ENCODE measurements around the gene BZW1. TPM values are rescaled to one million over a fixed set of nuclear protein-coding genes. Genes with fewer than 3 reads are reported as not detected.

BZW1 gene
- total and polyA plus RNA-seq, 2 experiments from 2014 or later, result 118 to 323 TPM

- 0 out of 2 replicates have a peak, but pooled peaks cover 2% of the 10 kb centered on the region for H4K20me1 ChIP-seq (replicated peaks; ENCODE audit: insufficient read depth)
- H3K4me1 ChIP-seq (ENCODE audit: insufficient read depth), result no peaks in the 10 kb centered on the region
- Mint-ChIP-seq H3K4me3 (no peak overlapping the region), H3K4me1 (no peaks in the 10 kb centered on the region; the same call in 2 of the 3 replicates), H3K9me3 (no peaks in the 10 kb centered on the region), H3K27me3 (ENCODE audit: insufficient read depth, low read depth, poor library complexity) (no peaks in the 10 kb centered on the region), H3K36me3 (ENCODE audit: low read depth) (peaks cover 6% of the 10 kb centered on the region), H3K27ac (no peak overlapping the region)
- H3K36me3 ChIP-seq (ENCODE audit: insufficient read depth), result no peaks in the 10 kb centered on the region
- no peaks in the 10 kb centered on the region for H3K27me3 ChIP-seq (ENCODE audit: insufficient read depth)
- no peak overlapping the region for H3K27ac ChIP-seq (ENCODE audit: low read depth)
- no peak for DNase-seq (ENCODE audit: low spot score)
- no peak overlapping the region for H3K4me2 ChIP-seq
- ATAC-seq, result peak; percentile 11; the same call in 1 of the 3 replicates
- no peaks in the 10 kb centered on the region for H3K79me2 ChIP-seq (replicated peaks; ENCODE audit: insufficient read depth)
- H3K9me2 ChIP-seq (ENCODE audit: insufficient read depth), result no peaks in the 10 kb centered on the region
- H3K4me3 ChIP-seq, result no peak overlapping the region
- 0 out of 2 replicates have a peak, but pooled peaks cover 4% of the 10 kb centered on the region for H3F3A ChIP-seq (replicated peaks; ENCODE audit: low read depth)
- no peak overlapping the region for H2AFZ ChIP-seq
- no peak for TF ChIP-seq NANOG (IDR thresholded peaks at IDR 0.05; ENCODE audit: borderline replicate concordance)
- TF ChIP-seq EZH2 (IDR thresholded peaks at IDR 0.05; ENCODE audit: low read depth, unreplicated experiment), result no peak
- TF ChIP-seq JUNB (IDR thresholded peaks at IDR 0.05; ENCODE audit: unreplicated experiment), result no peak
- no peak for TF ChIP-seq STAT1 (IDR thresholded peaks at IDR 0.05; ENCODE audit: unreplicated experiment)
- TF ChIP-seq, protein P1, sequence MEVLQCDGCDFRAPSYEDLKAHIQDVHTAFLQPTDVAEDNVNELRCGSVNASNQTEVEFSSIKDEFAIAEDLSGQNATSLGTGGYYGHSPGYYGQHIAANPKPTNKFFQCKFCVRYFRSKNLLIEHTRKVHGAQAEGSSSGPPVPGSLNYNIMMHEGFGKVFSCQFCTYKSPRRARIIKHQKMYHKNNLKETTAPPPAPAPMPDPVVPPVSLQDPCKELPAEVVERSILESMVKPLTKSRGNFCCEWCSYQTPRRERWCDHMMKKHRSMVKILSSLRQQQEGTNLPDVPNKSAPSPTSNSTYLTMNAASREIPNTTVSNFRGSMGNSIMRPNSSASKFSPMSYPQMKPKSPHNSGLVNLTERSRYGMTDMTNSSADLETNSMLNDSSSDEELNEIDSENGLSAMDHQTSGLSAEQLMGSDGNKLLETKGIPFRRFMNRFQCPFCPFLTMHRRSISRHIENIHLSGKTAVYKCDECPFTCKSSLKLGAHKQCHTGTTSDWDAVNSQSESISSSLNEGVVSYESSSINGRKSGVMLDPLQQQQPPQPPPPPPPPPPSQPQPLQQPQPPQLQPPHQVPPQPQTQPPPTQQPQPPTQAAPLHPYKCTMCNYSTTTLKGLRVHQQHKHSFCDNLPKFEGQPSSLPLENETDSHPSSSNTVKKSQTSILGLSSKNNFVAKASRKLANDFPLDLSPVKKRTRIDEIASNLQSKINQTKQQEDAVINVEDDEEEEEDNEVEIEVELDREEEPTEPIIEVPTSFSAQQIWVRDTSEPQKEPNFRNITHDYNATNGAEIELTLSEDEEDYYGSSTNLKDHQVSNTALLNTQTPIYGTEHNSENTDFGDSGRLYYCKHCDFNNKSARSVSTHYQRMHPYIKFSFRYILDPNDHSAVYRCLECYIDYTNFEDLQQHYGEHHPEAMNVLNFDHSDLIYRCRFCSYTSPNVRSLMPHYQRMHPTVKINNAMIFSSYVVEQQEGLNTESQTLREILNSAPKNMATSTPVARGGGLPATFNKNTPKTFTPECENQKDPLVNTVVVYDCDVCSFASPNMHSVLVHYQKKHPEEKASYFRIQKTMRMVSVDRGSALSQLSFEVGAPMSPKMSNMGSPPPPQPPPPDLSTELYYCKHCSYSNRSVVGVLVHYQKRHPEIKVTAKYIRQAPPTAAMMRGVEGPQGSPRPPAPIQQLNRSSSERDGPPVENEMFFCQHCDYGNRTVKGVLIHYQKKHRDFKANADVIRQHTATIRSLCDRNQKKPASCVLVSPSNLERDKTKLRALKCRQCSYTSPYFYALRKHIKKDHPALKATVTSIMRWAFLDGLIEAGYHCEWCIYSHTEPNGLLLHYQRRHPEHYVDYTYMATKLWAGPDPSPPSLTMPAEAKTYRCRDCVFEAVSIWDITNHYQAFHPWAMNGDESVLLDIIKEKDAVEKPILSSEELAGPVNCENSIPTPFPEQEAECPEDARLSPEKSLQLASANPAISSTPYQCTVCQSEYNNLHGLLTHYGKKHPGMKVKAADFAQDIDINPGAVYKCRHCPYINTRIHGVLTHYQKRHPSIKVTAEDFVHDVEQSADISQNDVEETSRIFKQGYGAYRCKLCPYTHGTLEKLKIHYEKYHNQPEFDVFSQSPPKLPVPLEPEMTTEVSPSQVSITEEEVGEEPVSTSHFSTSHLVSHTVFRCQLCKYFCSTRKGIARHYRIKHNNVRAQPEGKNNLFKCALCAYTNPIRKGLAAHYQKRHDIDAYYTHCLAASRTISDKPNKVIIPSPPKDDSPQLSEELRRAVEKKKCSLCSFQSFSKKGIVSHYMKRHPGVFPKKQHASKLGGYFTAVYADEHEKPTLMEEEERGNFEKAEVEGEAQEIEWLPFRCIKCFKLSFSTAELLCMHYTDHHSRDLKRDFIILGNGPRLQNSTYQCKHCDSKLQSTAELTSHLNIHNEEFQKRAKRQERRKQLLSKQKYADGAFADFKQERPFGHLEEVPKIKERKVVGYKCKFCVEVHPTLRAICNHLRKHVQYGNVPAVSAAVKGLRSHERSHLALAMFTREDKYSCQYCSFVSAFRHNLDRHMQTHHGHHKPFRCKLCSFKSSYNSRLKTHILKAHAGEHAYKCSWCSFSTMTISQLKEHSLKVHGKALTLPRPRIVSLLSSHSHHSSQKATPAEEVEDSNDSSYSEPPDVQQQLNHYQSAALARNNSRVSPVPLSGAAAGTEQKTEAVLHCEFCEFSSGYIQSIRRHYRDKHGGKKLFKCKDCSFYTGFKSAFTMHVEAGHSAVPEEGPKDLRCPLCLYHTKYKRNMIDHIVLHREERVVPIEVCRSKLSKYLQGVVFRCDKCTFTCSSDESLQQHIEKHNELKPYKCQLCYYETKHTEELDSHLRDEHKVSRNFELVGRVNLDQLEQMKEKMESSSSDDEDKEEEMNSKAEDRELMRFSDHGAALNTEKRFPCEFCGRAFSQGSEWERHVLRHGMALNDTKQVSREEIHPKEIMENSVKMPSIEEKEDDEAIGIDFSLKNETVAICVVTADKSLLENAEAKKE (CRISPR knock-in tag; IDR thresholded peaks at IDR 0.05), result no peak
- no peak for TF ChIP-seq ZNF114 (CRISPR knock-in tag; IDR thresholded peaks at IDR 0.05)
- TF ChIP-seq ZNF331 (CRISPR knock-in tag; IDR thresholded peaks at IDR 0.05; ENCODE audit: low read depth), result no peak
- TF ChIP-seq, protein P2, sequence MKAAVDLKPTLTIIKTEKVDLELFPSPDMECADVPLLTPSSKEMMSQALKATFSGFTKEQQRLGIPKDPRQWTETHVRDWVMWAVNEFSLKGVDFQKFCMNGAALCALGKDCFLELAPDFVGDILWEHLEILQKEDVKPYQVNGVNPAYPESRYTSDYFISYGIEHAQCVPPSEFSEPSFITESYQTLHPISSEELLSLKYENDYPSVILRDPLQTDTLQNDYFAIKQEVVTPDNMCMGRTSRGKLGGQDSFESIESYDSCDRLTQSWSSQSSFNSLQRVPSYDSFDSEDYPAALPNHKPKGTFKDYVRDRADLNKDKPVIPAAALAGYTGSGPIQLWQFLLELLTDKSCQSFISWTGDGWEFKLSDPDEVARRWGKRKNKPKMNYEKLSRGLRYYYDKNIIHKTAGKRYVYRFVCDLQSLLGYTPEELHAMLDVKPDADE (IDR thresholded peaks at IDR 0.05), result no peak
- TF ChIP-seq CREB1 (CRISPR knock-in tag; IDR thresholded peaks at IDR 0.05; ENCODE audit: low read depth), result no peak
- TF ChIP-seq REST (IDR thresholded peaks at IDR 0.05; ENCODE audit: unreplicated experiment), result no peak
- TF ChIP-seq EZH2phosphoT487 (IDR thresholded peaks at IDR 0.05; ENCODE audit: unreplicated experiment), result no peak
- TF ChIP-seq POLR2AphosphoS5 (IDR thresholded peaks at IDR 0.05; ENCODE audit: low read depth), result no peak
- TF ChIP-seq, protein P3, sequence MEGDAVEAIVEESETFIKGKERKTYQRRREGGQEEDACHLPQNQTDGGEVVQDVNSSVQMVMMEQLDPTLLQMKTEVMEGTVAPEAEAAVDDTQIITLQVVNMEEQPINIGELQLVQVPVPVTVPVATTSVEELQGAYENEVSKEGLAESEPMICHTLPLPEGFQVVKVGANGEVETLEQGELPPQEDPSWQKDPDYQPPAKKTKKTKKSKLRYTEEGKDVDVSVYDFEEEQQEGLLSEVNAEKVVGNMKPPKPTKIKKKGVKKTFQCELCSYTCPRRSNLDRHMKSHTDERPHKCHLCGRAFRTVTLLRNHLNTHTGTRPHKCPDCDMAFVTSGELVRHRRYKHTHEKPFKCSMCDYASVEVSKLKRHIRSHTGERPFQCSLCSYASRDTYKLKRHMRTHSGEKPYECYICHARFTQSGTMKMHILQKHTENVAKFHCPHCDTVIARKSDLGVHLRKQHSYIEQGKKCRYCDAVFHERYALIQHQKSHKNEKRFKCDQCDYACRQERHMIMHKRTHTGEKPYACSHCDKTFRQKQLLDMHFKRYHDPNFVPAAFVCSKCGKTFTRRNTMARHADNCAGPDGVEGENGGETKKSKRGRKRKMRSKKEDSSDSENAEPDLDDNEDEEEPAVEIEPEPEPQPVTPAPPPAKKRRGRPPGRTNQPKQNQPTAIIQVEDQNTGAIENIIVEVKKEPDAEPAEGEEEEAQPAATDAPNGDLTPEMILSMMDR (conservative IDR thresholded peaks at IDR 0.05; ENCODE audit: low read depth in 2 of 2), result no peak
Observed at GRCh38 chr2:200828104-200828503, 16.4 kb downstream of the BZW1 start.

Data from GM23338 (cell line).